Ascending aorta (tissue), 2 donors: ENCODE measurements around the gene LRP10. TPM values are rescaled to one million over a fixed set of nuclear protein-coding genes. Genes with fewer than 3 reads are reported as not detected.

Experiments used
- DNase-seq, 2 donors: peaks; one replicate each; pipeline ENCODE4 v3.0.0-alpha.2; 2019; ENCODE audit warnings: low spot score in 2 of 2
- H3K27ac ChIP-seq, 2 donors: fragments of 200-600 bp; sonication (generic); one replicate each; pipeline ENCODE4 v1.5.1; 2016 to 2017; ENCODE audit warnings: mild to moderate bottlenecking in 1 of 2
- H3K27me3 ChIP-seq: fragments of 200-600 bp; sonication (generic); one replicate; pipeline ENCODE4 v1.5.1; 2017
- H3K36me3 ChIP-seq, 2 donors: fragments of 200-600 bp; sonication (generic); one replicate each; pipeline ENCODE4 v1.5.1; 2016
- H3K4me1 ChIP-seq, 2 donors: fragments of 200-600 bp; sonication (generic); one replicate each; pipeline ENCODE4 v1.5.1; 2016 to 2017; ENCODE audit warnings: mild to moderate bottlenecking in 1 of 2
- H3K4me3 ChIP-seq, 2 donors: fragments of 200-600 bp; sonication (generic); one replicate each; pipeline ENCODE4 v1.5.1; 2016 to 2017; ENCODE audit warnings: mild to moderate bottlenecking in 1 of 2
- H3K9me3 ChIP-seq, 2 donors: fragments of 200-600 bp; sonication (generic); one replicate each; pipeline ENCODE4 v1.5.1; 2016
- intact Hi-C: fragments of 100-400 bp; cut with DNase I; formaldehyde crosslinking; loops from one replicate; pipeline ENCODE4 v1.15.1; 2023
- total RNA-seq: library from RNA; depleted of rRNA; stranded (reverse); fragments of >200 nt; gene quantifications from one replicate; pipeline ENCODE4 v1.1.0, GENCODE V29; 2016
- TF ChIP-seq, protein P1 (sequence below), 3 experiments: fragments of 200-600 bp in 2 of 3; fragments of 450-650 bp in 1 of 3; sonication (generic) in 2 of 3; IDR thresholded peaks; one replicate each; pipeline ENCODE4 v1.5.1; 2016 to 2019; ENCODE audit warnings: antibody characterized with exemption in 3 of 3, mild to moderate bottlenecking in 1 of 3, moderate library complexity in 1 of 3

Gene LRP10
- total RNA-seq, 1 donor from 2014 or later: 214 TPM

- Histone ChIP-seq H3K36me3 (no peaks in the 10 kb centered on the region), H3K27ac (no peak overlapping the region), H3K27me3 (no peaks in the 10 kb centered on the region), H3K9me3 (no peaks in the 10 kb centered on the region), H3K4me1 (peaks cover 3 to 5% of the 10 kb centered on the region in 2 donors), H3K4me3 (no peak overlapping the region)
- TF ChIP-seq, protein P1, sequence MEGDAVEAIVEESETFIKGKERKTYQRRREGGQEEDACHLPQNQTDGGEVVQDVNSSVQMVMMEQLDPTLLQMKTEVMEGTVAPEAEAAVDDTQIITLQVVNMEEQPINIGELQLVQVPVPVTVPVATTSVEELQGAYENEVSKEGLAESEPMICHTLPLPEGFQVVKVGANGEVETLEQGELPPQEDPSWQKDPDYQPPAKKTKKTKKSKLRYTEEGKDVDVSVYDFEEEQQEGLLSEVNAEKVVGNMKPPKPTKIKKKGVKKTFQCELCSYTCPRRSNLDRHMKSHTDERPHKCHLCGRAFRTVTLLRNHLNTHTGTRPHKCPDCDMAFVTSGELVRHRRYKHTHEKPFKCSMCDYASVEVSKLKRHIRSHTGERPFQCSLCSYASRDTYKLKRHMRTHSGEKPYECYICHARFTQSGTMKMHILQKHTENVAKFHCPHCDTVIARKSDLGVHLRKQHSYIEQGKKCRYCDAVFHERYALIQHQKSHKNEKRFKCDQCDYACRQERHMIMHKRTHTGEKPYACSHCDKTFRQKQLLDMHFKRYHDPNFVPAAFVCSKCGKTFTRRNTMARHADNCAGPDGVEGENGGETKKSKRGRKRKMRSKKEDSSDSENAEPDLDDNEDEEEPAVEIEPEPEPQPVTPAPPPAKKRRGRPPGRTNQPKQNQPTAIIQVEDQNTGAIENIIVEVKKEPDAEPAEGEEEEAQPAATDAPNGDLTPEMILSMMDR (IDR thresholded peaks at IDR 0.05): no peak
- no peak for DNase-seq
- intact Hi-C loops: no loop called here
These were observed 20.9 kb downstream of the LRP10 start for GRCh38 chr14:22892488-22892887.

- Histone ChIP-seq H3K27me3 (no peaks in the 10 kb centered on the region), H3K4me1 (no peaks in the 10 kb centered on the region), H3K27ac (no peak overlapping the region), H3K9me3 (no peaks in the 10 kb centered on the region), H3K4me3 (no peak overlapping the region), H3K36me3 (peaks cover 0 to 3% of the 10 kb centered on the region in 2 donors)
- no peak for DNase-seq
- intact Hi-C loops: no loop called here
- TF ChIP-seq, protein P1 (IDR thresholded peaks at IDR 0.05): no peak
These were observed 22.2 kb downstream of the LRP10 start for GRCh38 chr14:22893706-22894105.

- intact Hi-C loops: no loop called here
- H3K36me3 ChIP-seq: peaks cover 0 to 5% of the 10 kb centered on the region in 2 donors
- H3K4me1 ChIP-seq: no peaks in the 10 kb centered on the region
- H3K9me3 ChIP-seq: no peaks in the 10 kb centered on the region
- TF ChIP-seq, protein P1 (IDR thresholded peaks at IDR 0.05): no peak
- H3K4me3 ChIP-seq: no peak overlapping the region
- no peak for DNase-seq
- H3K27ac ChIP-seq: no peak overlapping the region
- H3K27me3 ChIP-seq: no peaks in the 10 kb centered on the region
These were observed 23.9 kb downstream of the LRP10 start for GRCh38 chr14:22895402-22895801.

GRCh38 chr14:22896356-22896755 is 24.8 kb downstream of the LRP10 start:
- Histone ChIP-seq H3K27ac (no peak overlapping the region), H3K27me3 (no peaks in the 10 kb centered on the region), H3K36me3 (peaks cover 7 to 15% of the 10 kb centered on the region in 2 donors), H3K9me3 (no peaks in the 10 kb centered on the region), H3K4me3 (no peak overlapping the region), H3K4me1 (no peaks in the 10 kb centered on the region)
- DNase-seq: no peak
- intact Hi-C loops: no loop called here
- TF ChIP-seq, protein P1 (IDR thresholded peaks at IDR 0.05): no peak

DNA sequence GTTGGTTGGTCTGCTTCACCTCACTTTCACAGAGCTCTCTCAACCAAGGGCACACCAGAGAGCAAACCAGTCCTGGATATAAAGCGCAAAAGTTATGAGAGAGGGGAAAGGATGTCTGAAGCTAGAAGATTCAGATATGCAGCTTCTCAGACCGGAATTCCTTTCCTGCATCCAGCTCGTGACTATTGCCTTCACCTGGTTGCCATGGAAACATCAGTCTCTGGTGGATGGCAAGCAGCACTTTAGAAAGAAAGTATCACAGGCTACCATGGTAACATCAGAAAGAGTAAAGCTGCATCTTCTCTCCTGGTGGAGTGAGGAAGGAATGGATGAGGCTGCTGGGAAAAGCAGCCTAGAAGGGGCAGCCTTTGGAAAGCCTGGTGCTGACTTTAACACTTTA is 25.2 kb downstream of the LRP10 start:
- Histone ChIP-seq H3K27ac (no peak overlapping the region), H3K9me3 (no peaks in the 10 kb centered on the region), H3K4me3 (no peak overlapping the region), H3K4me1 (no peaks in the 10 kb centered on the region), H3K36me3 (peaks cover 11 to 19% of the 10 kb centered on the region in 2 donors), H3K27me3 (no peaks in the 10 kb centered on the region)
- TF ChIP-seq, protein P1 (IDR thresholded peaks at IDR 0.05): no peak
- intact Hi-C loops: no loop called here
- DNase-seq: no peak

- no peak overlapping the region for H3K27ac ChIP-seq
- H3K4me3 ChIP-seq: no peak overlapping the region
- H3K36me3 ChIP-seq: peaks cover 16 to 25% of the 10 kb centered on the region in 2 donors
- no peaks in the 10 kb centered on the region for H3K27me3 ChIP-seq
- H3K4me1 ChIP-seq: no peaks in the 10 kb centered on the region
- no peaks in the 10 kb centered on the region for H3K9me3 ChIP-seq
- TF ChIP-seq, protein P1 (IDR thresholded peaks at IDR 0.05): no peak
- intact Hi-C loops: no loop called here
- DNase-seq: no peak
These were observed 25.8 kb downstream of the LRP10 start for GRCh38 chr14:22897357-22897756.
